Activated T-cell treated with anti-CD3 and anti-CD28 coated beads, Interleukin-2, amount 50 U/mL, for 72 hours (primary cell): ENCODE results near the gene TNK1. TPM values are rescaled to one million over a fixed set of nuclear protein-coding genes. Genes with fewer than 3 reads are reported as not detected.
"Not testable (repeated sequence)": the region's sequence is repeated elsewhere in the genome, so short reads cannot be mapped to it uniquely, and the experiment has no call there.

Experiments used
- ATAC-seq, 2 donors: fragments of 150-1000 bp; cut with Tn5 transposase; replicated peaks in 1 of 2; 2 replicates each; pipeline ENCODE4 v1.10.0; 2021; ENCODE audit warnings: moderate library complexity in 2 of 2, mild to moderate bottlenecking in 1 of 2
- DNase-seq, 2 donors: peaks; one replicate each; pipeline ENCODE4 v3.0.0; 2021 to 2022; ENCODE audit warnings: mixed read lengths in 1 of 2
- H3K27ac Mint-ChIP-seq: one replicate; pipeline ENCODE4 v1.8.0; 2022; ENCODE audit warnings: mild to moderate bottlenecking, moderate library complexity, mixed read lengths
- H3K27me3 Mint-ChIP-seq: one replicate; pipeline ENCODE4 v1.8.0; 2022; ENCODE audit warnings: low read depth, mixed read lengths
- H3K36me3 Mint-ChIP-seq, 2 donors: one replicate each; pipeline ENCODE4 v1.8.0; 2022; ENCODE audit warnings: mixed read lengths in 2 of 2, mild to moderate bottlenecking in 1 of 2; ENCODE audit not compliant: insufficient read depth in 2 of 2
- H3K4me1 Mint-ChIP-seq: one replicate; pipeline ENCODE4 v1.8.0; 2022; ENCODE audit warnings: low read depth, mixed read lengths
- H3K4me3 Mint-ChIP-seq, 2 donors: one replicate each; pipeline ENCODE4 v1.8.0; 2022; ENCODE audit warnings: mild to moderate bottlenecking in 2 of 2, mixed read lengths in 2 of 2, moderate library complexity in 2 of 2
- H3K9me3 Mint-ChIP-seq, 2 donors: one replicate each; pipeline ENCODE4 v1.8.0; 2022; ENCODE audit warnings: mixed read lengths in 2 of 2
- total RNA-seq, 2 donors: library from RNA; stranded (reverse); gene quantifications; one replicate each; pipeline ENCODE4 v1.2.3, GENCODE V29; 2022

The TNK1 gene
- total RNA-seq, result 1 to 10 TPM; 5.5 to 6.5 TPM

GRCh38 chr17:7380855-7381683 lies at the start of gene TNK1:
TSS of gene TNK1 (plus strand) at chr17:7381089. CDS start at chr17:7382927, 1,838 bp downstream.
- peaks cover 49% of the 10 kb centered on the region for H3K27me3 Mint-ChIP-seq
- ATAC-seq (no peak), DNase-seq (no peak)
- H3K4me3 Mint-ChIP-seq, result peak within 1 kb of the TSS; percentile 22 to 28
- peaks cover 2 to 5% of the 10 kb centered on the region in 2 donors for H3K36me3 Mint-ChIP-seq
- H3K4me1 Mint-ChIP-seq, result peaks cover 8% of the 10 kb centered on the region
- H3K27ac Mint-ChIP-seq, result no peak within 1 kb of the TSS
- peaks cover 2 to 3% of the 10 kb centered on the region in 2 donors for H3K9me3 Mint-ChIP-seq

- Mint-ChIP-seq H3K9me3 (no peaks in the 10 kb centered on the region), H3K4me3 (peak overlapping the region; percentile 82 to 94), H3K27me3 (no peaks in the 10 kb centered on the region), H3K36me3 (peaks cover 2 to 3% of the 10 kb centered on the region in 2 donors), H3K4me1 (peaks cover 62% of the 10 kb centered on the region), H3K27ac (peak overlapping the region; percentile 88)
- ATAC-seq (no peak), DNase-seq (no peak)
These were observed 48.8 kb upstream of the TNK1 start for GRCh38 chr17:7332111-7332510.

DNA sequence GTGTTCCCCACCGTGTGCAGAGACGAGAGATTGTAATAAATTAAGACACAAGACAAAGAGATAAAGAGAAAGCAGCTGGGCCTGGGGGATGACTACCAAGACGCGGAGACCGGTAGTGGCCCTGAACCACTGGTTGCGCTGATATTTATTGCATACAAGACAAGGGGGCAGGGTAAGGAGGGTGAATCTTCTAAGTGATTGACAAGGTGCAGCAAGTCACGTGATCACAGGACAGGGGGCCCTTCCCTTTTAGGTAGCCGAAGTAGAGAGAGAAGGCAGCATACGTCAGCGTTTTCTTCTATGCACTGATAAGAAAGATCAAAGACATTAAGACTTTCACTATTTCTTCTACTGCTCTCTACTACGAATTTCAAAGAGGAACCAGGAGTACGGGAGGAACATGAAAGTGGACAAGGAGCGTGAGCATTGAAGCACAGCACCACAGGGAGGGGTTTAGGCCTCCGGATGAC lies 48.3 kb upstream of the TNK1 start:
- not testable (repeated sequence) for H3K9me3 Mint-ChIP-seq, ATAC-seq, H3K36me3 Mint-ChIP-seq, H3K27me3 Mint-ChIP-seq
- peak; percentile 49 to 62 for DNase-seq
- Mint-ChIP-seq H3K27ac (peak overlapping the region; percentile 88), H3K4me3 (peak overlapping the region; percentile 82 to 94), H3K4me1 (peaks cover 64% of the 10 kb centered on the region)

DNA sequence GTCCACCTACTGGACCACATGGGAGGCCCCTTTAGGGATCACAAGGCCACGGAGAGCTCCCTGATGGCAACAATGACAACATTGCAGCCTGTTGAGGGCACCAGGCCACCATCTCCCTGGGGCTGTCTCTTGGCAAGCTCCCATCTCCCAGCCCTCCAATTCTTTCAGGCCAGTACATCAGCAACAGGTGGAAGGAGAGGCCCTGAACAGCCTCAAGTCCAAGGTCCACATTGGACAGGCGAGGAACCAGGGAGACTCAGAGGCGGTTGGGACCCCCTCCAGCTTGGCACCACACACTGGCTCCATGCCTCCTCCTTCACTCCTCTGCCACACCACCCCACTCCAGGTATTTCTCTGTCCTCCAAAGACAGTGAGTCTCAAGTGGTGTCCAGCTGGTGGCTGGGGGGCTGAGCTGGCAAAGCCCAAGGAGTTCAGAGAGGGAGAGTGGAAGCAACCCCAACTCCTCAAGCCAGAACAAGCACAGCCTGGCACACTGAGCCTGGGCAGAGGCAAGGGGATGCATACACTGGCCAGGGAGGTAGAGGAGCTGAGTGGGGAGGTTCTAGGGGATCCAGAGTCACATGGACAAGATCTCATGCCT lies 45.9 kb upstream of the TNK1 start:
- DNase-seq, result no peak
- H3K4me3 Mint-ChIP-seq, result peak overlapping the region; percentile 88 to 97
- H3K9me3 Mint-ChIP-seq, result no peaks in the 10 kb centered on the region
- H3K36me3 Mint-ChIP-seq, result peaks cover 10 to 11% of the 10 kb centered on the region in 2 donors
- no peaks in the 10 kb centered on the region for H3K27me3 Mint-ChIP-seq
- peaks cover 62% of the 10 kb centered on the region for H3K4me1 Mint-ChIP-seq
- H3K27ac Mint-ChIP-seq, result peak overlapping the region; percentile 43
- no peak for ATAC-seq

DNA sequence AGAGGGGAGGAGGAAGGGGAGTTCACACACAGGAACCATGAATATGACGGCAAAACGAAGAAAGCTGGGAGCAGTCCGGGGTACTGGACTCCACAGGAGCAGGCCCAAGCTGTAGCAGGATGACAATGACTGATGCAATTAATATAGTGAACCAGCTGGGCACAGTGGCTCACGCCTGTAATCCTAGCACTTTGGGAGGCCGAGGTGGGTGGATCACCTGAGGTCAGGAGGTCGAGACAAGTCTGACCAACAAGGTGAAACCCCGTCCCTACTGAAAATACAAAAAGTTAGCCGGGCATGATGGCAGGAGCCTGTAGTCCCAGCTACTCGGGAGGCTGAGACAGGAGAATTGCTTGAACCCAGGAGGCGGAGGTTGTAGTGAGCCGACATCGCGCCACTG lies 45.1 kb upstream of the TNK1 start:
- ATAC-seq, H3K27me3 Mint-ChIP-seq, H3K9me3 Mint-ChIP-seq, DNase-seq: not testable (repeated sequence)
- Mint-ChIP-seq H3K4me1 (peaks cover 63% of the 10 kb centered on the region), H3K4me3 (peak overlapping the region; percentile 88 to 97), H3K27ac (peak overlapping the region; percentile 94), H3K36me3 (peaks cover 11 to 14% of the 10 kb centered on the region in 2 donors)

DNA sequence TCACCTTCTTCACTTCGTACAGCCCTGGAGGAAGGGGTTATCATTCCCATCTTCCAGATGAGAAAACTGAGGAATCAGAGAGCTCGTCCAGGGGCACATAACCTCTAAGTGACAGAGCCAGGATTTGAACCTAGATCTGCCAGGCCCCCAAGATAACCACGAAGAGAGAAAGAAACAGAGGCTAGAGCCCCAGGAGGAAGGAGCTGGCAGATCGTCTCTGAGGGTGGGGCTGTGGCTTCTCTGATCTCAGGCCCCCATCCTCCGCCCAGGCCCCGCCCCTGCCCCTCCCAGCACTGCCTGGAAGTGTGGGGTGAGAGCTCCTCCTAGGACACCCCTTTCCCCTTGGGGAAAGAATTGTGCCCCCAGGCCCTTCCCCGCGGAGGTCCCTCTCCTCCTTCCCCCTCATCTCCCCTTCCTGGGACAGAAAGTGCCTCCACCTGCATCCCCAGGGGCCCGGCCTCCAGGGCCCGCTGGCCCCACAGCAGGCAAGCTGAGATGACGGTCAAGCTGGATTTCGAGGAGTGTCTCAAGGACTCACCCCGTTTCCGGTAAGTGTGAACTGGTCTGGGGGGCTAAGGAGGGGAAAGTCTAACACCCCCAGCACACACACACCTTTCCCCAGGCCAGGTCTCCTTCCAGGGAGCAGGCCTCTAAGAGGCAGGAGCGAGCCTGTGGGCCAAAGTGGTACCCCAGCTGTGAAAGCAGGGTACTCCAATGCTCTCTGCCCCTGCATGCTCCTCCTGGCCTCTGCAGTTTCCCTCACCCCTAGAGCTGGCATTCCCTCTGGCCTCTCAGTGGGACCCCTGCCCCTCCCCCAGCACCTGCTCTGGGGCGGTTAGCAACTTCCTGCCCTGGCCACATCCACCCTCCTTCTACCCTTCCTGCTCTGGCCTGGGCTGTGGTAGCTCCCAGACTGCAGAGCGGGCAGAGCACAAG lies 44.4 kb upstream of the TNK1 start, which contains the start of gene ACAP1:
Gene ACAP1, plus strand, starts transcription at position 290 of the 936 bp plus-strand sequence. Its CDS starts 206 bp downstream, at position 496.
- Mint-ChIP-seq H3K4me1 (peaks cover 61% of the 10 kb centered on the region), H3K9me3 (no peaks in the 10 kb centered on the region), H3K27ac (peak within 1 kb of the TSS; percentile 94), H3K36me3 (peaks cover 13 to 17% of the 10 kb centered on the region in 2 donors), H3K4me3 (peak within 1 kb of the TSS; percentile 88 to 97), H3K27me3 (no peaks in the 10 kb centered on the region)
- DNase-seq, result peak; percentile 84 to 86
- ATAC-seq, result peak; percentile 94 to 97

GRCh38 chr17:7337600-7337999 lies 43.3 kb upstream of the TNK1 start:
- Mint-ChIP-seq H3K4me1 (peaks cover 56% of the 10 kb centered on the region), H3K4me3 (peak overlapping the region; percentile 88 to 97), H3K36me3 (peaks cover 14 to 18% of the 10 kb centered on the region in 2 donors), H3K27ac (peak overlapping the region; percentile 88)
- H3K9me3 Mint-ChIP-seq, ATAC-seq, DNase-seq, H3K27me3 Mint-ChIP-seq: not testable (repeated sequence)

DNA sequence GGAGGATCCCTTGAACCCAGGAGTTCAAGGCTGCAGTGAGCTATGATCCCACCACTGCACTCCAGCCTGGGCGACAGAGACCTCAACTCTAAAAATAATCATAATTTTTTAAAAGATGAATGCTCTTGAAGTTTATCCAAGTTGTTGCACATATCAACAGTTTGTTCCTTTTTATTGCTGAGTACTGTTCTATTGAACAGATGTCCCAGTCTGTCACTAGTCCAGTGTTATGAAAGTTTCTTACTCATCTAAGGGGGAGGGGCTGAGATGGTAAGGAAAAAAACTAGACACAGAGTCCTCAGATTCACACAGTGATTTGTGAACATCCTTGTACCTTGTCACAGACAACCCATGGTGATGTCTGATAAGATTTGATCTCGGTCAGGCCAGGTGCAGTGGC lies 40.7 kb upstream of the TNK1 start:
- H3K4me3 Mint-ChIP-seq, result peak overlapping the region; percentile 34 to 75

DNA sequence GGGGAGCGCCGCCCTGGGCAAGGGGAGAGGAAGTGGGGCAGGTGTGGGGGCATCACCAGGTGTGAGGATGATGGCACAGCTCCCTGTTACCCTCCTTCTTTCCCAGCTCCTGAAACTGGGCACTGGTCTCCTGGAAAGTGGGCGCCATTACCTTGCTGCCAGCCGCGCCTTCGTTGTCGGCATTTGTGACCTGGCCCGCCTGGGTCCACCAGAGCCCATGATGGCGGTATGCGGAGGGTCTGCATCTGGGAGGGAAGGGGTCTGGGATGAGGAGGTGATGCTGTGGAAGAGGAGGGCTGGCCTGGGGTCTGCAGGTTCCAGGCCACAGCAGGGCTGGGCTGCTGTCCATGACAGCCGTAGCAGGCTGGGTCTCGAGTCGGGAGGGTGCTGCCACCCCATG lies 39.0 kb upstream of the TNK1 start:
- DNase-seq (no peak), ATAC-seq (no peak)
- H3K9me3 Mint-ChIP-seq, result no peaks in the 10 kb centered on the region
- no peak overlapping the region for H3K27ac Mint-ChIP-seq
- H3K27me3 Mint-ChIP-seq, result no peaks in the 10 kb centered on the region
- peaks cover 32% of the 10 kb centered on the region for H3K4me1 Mint-ChIP-seq
- H3K4me3 Mint-ChIP-seq, result no peak overlapping the region
- H3K36me3 Mint-ChIP-seq, result peaks cover 14 to 24% of the 10 kb centered on the region in 2 donors

More for the DNA sequence above, 40.7 kb upstream of the TNK1 start:
- Mint-ChIP-seq H3K27ac (peak overlapping the region; percentile 80), H3K27me3 (no peaks in the 10 kb centered on the region), H3K4me1 (peaks cover 39% of the 10 kb centered on the region), H3K9me3 (no peaks in the 10 kb centered on the region), H3K36me3 (peaks cover 14 to 19% of the 10 kb centered on the region in 2 donors)
- ATAC-seq (no peak), DNase-seq (no peak)

GRCh38 chr17:7343250-7343649 lies 37.6 kb upstream of the TNK1 start:
- H3K27me3 Mint-ChIP-seq, result no peaks in the 10 kb centered on the region
- H3K9me3 Mint-ChIP-seq, result no peaks in the 10 kb centered on the region
- no peak for DNase-seq
- peaks cover 22% of the 10 kb centered on the region for H3K4me1 Mint-ChIP-seq
- H3K4me3 Mint-ChIP-seq, result no peak overlapping the region
- peaks cover 9 to 21% of the 10 kb centered on the region in 2 donors for H3K36me3 Mint-ChIP-seq
- ATAC-seq, result no peak
- H3K27ac Mint-ChIP-seq, result no peak overlapping the region

DNA sequence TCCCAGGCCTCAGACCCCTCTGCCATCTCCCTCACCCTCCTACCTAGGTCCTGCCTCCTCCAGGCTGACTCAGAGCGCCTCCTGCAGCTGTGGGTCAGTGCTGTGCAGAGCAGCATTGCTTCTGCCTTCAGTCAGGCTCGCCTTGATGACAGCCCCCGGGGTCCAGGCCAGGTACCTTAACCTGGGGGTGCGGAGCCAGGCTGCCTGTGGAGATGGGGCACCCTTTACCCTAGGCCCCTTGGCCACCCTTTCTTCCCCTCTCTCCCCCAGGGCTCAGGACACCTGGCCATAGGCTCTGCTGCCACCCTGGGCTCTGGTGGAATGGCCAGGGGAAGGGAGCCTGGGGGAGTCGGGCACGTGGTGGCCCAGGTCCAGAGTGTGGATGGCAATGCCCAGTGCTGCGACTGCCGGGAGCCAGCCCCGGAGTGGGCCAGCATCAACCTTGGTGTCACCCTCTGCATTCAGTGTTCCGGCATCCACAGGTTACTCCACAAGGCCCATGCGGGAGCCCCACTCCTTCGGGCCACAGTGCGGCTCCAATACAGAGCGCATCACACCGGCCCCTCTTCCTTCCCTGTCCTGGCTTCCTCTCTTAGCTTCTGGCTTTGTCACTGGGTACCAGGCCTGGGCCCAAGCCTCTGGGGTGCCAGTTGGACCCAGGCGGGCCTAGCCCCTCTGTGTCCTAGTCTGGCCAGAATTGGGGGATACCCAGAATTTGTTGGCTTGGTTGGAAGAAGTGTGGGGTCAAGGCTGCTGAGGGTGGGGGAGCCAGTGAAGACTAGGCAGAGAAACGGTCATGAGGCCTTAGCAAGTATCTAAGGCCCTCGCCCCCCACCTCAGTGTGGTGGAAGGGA lies 33.9 kb upstream of the TNK1 start:
- H3K27me3 Mint-ChIP-seq, result no peaks in the 10 kb centered on the region
- DNase-seq, result no peak
- H3K4me1 Mint-ChIP-seq, result peaks cover 28% of the 10 kb centered on the region
- ATAC-seq, result no peak
- H3K36me3 Mint-ChIP-seq, result peaks cover 3 to 12% of the 10 kb centered on the region in 2 donors
- no peak overlapping the region for H3K4me3 Mint-ChIP-seq
- no peak overlapping the region for H3K27ac Mint-ChIP-seq
- no peaks in the 10 kb centered on the region for H3K9me3 Mint-ChIP-seq
